Epidermal melanocyte (primary cell): Measurements from ENCODE around the gene SLC23A2.
A peak's percentile ranks its signal among the peaks of the same experiment; 100 is the strongest.

Experiments
- DNase-seq: peaks from one replicate; pipeline ENCODE4 v3.0.0; 2011; ENCODE audit warnings: low spot score; ENCODE audit not compliant: insufficient read length

Gene SLC23A2

GRCh38 chr20:4814696-4815252, 186.5 kb downstream of the SLC23A2 start:
- no peak for DNase-seq

GRCh38 chr20:4813863-4814695, 187.2 kb downstream of the SLC23A2 start:
- no peak for DNase-seq

GRCh38 chr20:4813076-4813862, 188.0 kb downstream of the SLC23A2 start:
- no peak for DNase-seq

- no peak for DNase-seq
Observed at GRCh38 chr20:4812641-4813075, 188.7 kb downstream of the SLC23A2 start.

DNA sequence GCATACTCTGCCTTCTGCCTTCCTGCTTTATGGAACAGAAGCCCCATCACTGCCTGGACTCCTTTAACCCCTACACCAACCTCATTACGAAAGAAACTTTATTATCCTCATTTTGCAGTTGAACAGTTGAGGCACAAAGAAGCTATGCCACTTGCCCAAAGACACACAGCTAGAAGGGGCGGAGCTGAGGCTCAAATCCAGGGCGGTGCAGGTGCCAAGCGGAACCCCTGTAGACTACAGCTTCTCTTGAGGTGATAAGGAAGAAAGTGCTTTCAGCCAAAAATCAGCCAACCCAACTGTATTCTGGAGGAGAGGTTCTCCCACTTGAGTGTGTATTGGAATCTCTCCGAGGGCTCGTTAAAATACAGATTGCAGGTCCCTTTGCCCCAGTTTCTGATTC, 189.1 kb downstream of the SLC23A2 start:
- no peak for DNase-seq

GRCh38 chr20:4811661-4812181, 189.6 kb downstream of the SLC23A2 start:
- DNase-seq = no peak

- no peak for DNase-seq
Observed at GRCh38 chr20:4811257-4811656, 190.1 kb downstream of the SLC23A2 start.

GRCh38 chr20:4810426-4811019, 190.8 kb downstream of the SLC23A2 start:
- DNase-seq = no peak

GRCh38 chr20:4809707-4810106, 191.6 kb downstream of the SLC23A2 start:
- DNase-seq = no peak

- DNase-seq = peak; percentile 54
Observed at GRCh38 chr20:4808872-4809271, 192.4 kb downstream of the SLC23A2 start.

DNA sequence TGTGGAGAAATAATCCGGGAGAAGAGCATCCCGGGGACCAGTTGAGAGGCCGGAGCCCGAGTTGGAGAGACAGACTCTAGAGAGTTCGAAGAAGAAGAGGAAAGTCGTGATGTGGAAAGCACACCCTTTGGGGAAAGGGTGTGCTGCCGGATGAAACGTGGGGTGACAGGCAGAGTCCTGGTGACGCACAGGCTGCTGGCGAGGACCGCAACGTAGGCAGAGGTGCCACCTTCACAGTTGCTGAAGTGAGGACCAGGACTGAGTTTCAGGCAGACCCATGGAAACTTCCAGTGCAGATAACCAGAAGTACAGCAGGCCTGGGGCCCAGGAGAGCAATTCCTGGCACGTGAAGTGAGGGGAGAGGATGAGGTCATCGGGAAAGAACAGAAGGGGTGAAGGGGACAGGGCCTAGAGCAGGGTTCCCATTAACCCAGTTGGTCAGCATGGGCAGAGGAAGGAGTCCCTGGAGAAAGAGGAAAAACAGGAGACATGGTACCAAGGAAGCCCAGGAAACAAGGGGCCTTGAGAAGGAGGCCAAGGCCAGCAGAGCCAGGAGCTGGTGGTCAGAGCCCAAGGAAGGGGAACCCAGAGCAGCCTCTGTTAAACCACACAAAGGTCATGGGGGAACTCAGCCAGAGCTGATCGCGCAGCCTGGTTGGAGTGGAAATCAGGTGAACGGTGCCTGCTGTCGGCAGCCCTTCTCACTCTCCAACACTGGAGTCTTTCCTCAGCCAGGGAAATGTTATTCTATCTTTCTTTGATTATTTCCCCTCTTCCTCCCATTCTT, 195.5 kb downstream of the SLC23A2 start:
- no peak for DNase-seq

DNA sequence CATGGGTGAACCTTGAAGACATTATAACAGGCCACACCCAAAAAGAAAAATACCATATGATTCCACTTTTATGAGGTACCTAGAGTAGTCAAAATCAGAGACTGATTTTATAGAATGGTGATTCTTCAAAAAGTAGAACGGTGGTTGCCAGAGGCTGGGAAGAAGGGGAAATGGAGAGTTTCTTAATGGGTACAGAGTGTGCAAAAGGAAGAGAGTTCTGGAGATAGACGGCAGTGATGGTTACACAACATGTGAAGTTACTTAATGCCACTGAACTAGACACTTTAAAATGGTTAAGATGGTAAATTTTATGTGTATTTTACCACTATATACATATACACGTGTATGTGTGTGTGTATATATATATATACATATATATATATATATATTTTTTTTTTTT, 198.8 kb downstream of the SLC23A2 start:
- no peak for DNase-seq
